A549 (cell line): ENCODE measurements around the gene SOX6. TPM values are rescaled to one million over a fixed set of nuclear protein-coding genes. Genes with fewer than 3 reads are reported as not detected.

Experiments used
- ATAC-seq, 2 experiments: fragments of 200-7000 bp in 1 of 2; fragments of >200 bp in 1 of 2; cut with Nextera tagmentation in 1 of 2; cut with Tn5 transposase in 1 of 2; 3 replicates each; pipeline versions ENCODE4 v1.8.0 to v1.9.1; 2018 to 2020; ENCODE audit warnings: mild to moderate bottlenecking in 1 of 2, moderate library complexity in 1 of 2
- CTCF ChIA-PET: fragments of 300-600 bp; sonication (Branson Sonifier 250); formaldehyde crosslinking; extraction: SDS; loops from one replicate; lab custom pipeline; 2021; ENCODE audit warnings: antibody characterized with exemption, inconsistent platforms; lab: Yijun Ruan, JAX
- POLR2A ChIA-PET: fragments of 350-600 bp; formaldehyde crosslinking; extraction: SDS; loops from one replicate; lab custom pipeline; 2021; ENCODE audit warnings: antibody characterized with exemption, inconsistent platforms; lab: Yijun Ruan, JAX
- DNase-seq, 2 experiments: peaks; one replicate each; pipeline versions ENCODE4 v3.0.0 to v3.0.0-alpha.2; 2011 to 2016; ENCODE audit warnings: low read depth in 1 of 2, low spot score in 1 of 2
- FAIRE-seq: peaks from 2 replicates; lab custom pipeline; 2011; peaks lifted over from hg19 to GRCh38; lab: Jason Lieb, UNC
- H3K27ac ChIP-seq, 2 experiments: fragments of >200 bp; sonication (Bioruptor Twin); formaldehyde crosslinking; 3 replicates each; pipeline ENCODE4 v1.5.1; 2016 to 2017
- H3K4me1 ChIP-seq: fragments of >200 bp; sonication (Bioruptor Twin); formaldehyde crosslinking; 3 replicates; pipeline ENCODE4 v1.6.1; 2016
- H3K4me2 ChIP-seq: fragments of >200 bp; sonication (Bioruptor Twin); formaldehyde crosslinking; 3 replicates; pipeline ENCODE4 v1.6.1; 2016
- H3K4me3 ChIP-seq: fragments of >200 bp; sonication (Bioruptor Twin); formaldehyde crosslinking; 3 replicates; pipeline ENCODE4 v1.5.1; 2016
- H3K9me3 ChIP-seq: fragments of >200 bp; sonication (Bioruptor Twin); formaldehyde crosslinking; 3 replicates; pipeline ENCODE4 v1.6.1; 2016
- BCL3 ChIP-seq: fragments of >200 bp; sonication (Bioruptor Twin); formaldehyde crosslinking; IDR thresholded peaks from 3 replicates; pipeline ENCODE4 v1.6.1; 2016
- BHLHE40 ChIP-seq: IDR thresholded peaks from 2 replicates; pipeline ENCODE4 v1.6.1; 2012; ENCODE audit warnings: low read depth, low read length, inconsistent platforms
- CHD4 ChIP-seq: fragments of 200-600 bp; sonication (generic); IDR thresholded peaks from 2 replicates; pipeline ENCODE4 v1.6.1; 2016; ENCODE audit warnings: antibody characterized with exemption, mild to moderate bottlenecking, borderline replicate concordance
- EHF ChIP-seq: fragments of 250-450 bp; sonication (Bioruptor Pico); IDR thresholded peaks from 2 replicates; pipeline ENCODE4 v1.5.0; 2020; ENCODE audit warnings: mild to moderate bottlenecking
- FOSL2 ChIP-seq, 2 experiments: fragments of 450-650 bp in 1 of 2; fragments of >200 bp in 1 of 2; sonication (Bioruptor Twin) in 1 of 2; formaldehyde crosslinking; IDR thresholded peaks; 2 replicates each; pipeline versions ENCODE4 v1.5.0 to v1.6.1; 2016 to 2020; ENCODE audit warnings: mild to moderate bottlenecking in 1 of 2, moderate library complexity in 1 of 2
- GATA3 ChIP-seq: IDR thresholded peaks from 2 replicates; pipeline ENCODE4 v1.6.1; 2012; ENCODE audit warnings: borderline replicate concordance
- HDAC2 ChIP-seq: fragments of 200-600 bp; sonication (generic); IDR thresholded peaks from 2 replicates; pipeline ENCODE4 v1.6.1; 2016
- HOXA7 ChIP-seq: fragments of 250-450 bp; sonication (Bioruptor Pico); IDR thresholded peaks from 2 replicates; pipeline ENCODE4 v1.5.0; 2020; ENCODE audit warnings: mild to moderate bottlenecking, moderate library complexity
- HOXB13 ChIP-seq: fragments of 250-450 bp; sonication (Bioruptor Pico); IDR thresholded peaks from 2 replicates; pipeline ENCODE4 v1.5.0; 2020; ENCODE audit warnings: low read depth, mild to moderate bottlenecking, moderate library complexity
- JUN ChIP-seq, 2 experiments: fragments of >200 bp; sonication (Bioruptor Twin); formaldehyde crosslinking; IDR thresholded peaks; 2 replicates in 1 of 2; 3 replicates in 1 of 2; pipeline ENCODE4 v1.6.1; 2016 to 2017
- KDM1A ChIP-seq: fragments of 200-600 bp; sonication (generic); IDR thresholded peaks from 2 replicates; pipeline ENCODE4 v1.6.1; 2016; ENCODE audit warnings: low read depth, mild to moderate bottlenecking
- MAZ ChIP-seq: fragments of 150-350 bp; IDR thresholded peaks from 2 replicates; pipeline ENCODE4 v1.6.1; 2014; ENCODE audit warnings: antibody characterized with exemption, low read depth, low read length, borderline replicate concordance
- PBX3 ChIP-seq: IDR thresholded peaks from 2 replicates; pipeline ENCODE4 v1.6.1; 2012
- POLR2A ChIP-seq: IDR thresholded peaks from 2 replicates; pipeline ENCODE4 v1.6.1; 2012; ENCODE audit warnings: mild to moderate bottlenecking, low read length
- POLR2AphosphoS2 ChIP-seq: conservative IDR thresholded peaks from 2 replicates; pipeline ENCODE4 v1.6.1; 2012; ENCODE audit warnings: low read length, improper control_type of control experiment, inconsistent platforms
- RAD21 ChIP-seq, 2 experiments: fragments of >200 bp in 1 of 2; sonication (Bioruptor Twin) in 1 of 2; formaldehyde crosslinking in 1 of 2; IDR thresholded peaks in 1 of 2; conservative IDR thresholded peaks in 1 of 2; 2 replicates in 1 of 2; 3 replicates in 1 of 2; pipeline ENCODE4 v1.6.1; 2012 to 2018; ENCODE audit warnings: inconsistent platforms in 1 of 2
- REST ChIP-seq: fragments of 200-600 bp; sonication (generic); IDR thresholded peaks from 2 replicates; pipeline ENCODE4 v1.6.1; 2016; ENCODE audit warnings: antibody characterized with exemption, mild to moderate bottlenecking, moderate library complexity
- RNF2 ChIP-seq: fragments of 200-600 bp; sonication (generic); IDR thresholded peaks from 2 replicates; pipeline ENCODE4 v1.6.1; 2016; ENCODE audit warnings: low read depth, mild to moderate bottlenecking, antibody characterized with exemption, moderate library complexity, borderline replicate concordance
- SMC3 ChIP-seq: fragments of >200 bp; sonication (Bioruptor Twin); formaldehyde crosslinking; IDR thresholded peaks from 3 replicates; pipeline ENCODE4 v1.6.1; 2018; ENCODE audit warnings: inconsistent platforms
- SREBF2 ChIP-seq: fragments of 450-650 bp; IDR thresholded peaks from 2 replicates; pipeline ENCODE4 v1.6.1; 2014; ENCODE audit warnings: mild to moderate bottlenecking, moderate library complexity
- TFCP2L1 ChIP-seq: fragments of 250-450 bp; sonication (Bioruptor Pico); IDR thresholded peaks from 2 replicates; pipeline ENCODE4 v1.5.0; 2021; ENCODE audit warnings: mild to moderate bottlenecking
- ZC3H11A ChIP-seq: fragments of 450-650 bp; IDR thresholded peaks from 2 replicates; pipeline ENCODE4 v1.6.1; 2014; ENCODE audit warnings: antibody characterized with exemption, mild to moderate bottlenecking
- ZFP36 ChIP-seq: fragments of 450-650 bp; IDR thresholded peaks from 2 replicates; pipeline ENCODE4 v1.6.1; 2014; ENCODE audit warnings: borderline replicate concordance; ENCODE audit not compliant: partially characterized antibody
- WGBS: methylation state at CpG from one replicate; pipeline ENCODE4 v1.1.6; 2017; ENCODE audit errors: missing lambda C conversion rate; 5-methylcytosine and 5-hydroxymethylcytosine counted together
- polyA plus RNA-seq, 4 experiments: library from polyadenylated mRNA; depleted of rRNA in 3 of 4; stranded (reverse); fragments of >200 nt; fragmentation: RNase III in 1 of 4; extraction: RNeasy Plus Mini Kit Qiagen cat#74134 plus additional on column Dnase treatment in 1 of 4; gene quantifications; 2 replicates in 3 of 4; 3 replicates in 1 of 4; pipeline ENCODE4 v1.2.3, GENCODE V29; 2011 to 2017

SOX6 gene
- polyA plus RNA-seq, 2 of the 4 experiments (the other 2 are of a cell fraction), result 0.18 TPM; not detected in 1

- TF ChIP-seq RNF2 (no peak), ZC3H11A (no peak), TFCP2L1 (no peak), FOSL2 (IDR thresholded peaks at IDR 0.05) (no peak), FOSL2 (CRISPR knock-in tag; IDR thresholded peaks at IDR 0.05) (no peak), EHF (CRISPR knock-in tag) (no peak), BCL3 (no peak)
Measured at GRCh38 chr11:15932417-15932816, 423.9 kb downstream of the SOX6 start (continued).

GRCh38 chr11:15931497-15931896 is 424.8 kb downstream of the SOX6 start:
- H3K4me3 ChIP-seq, result no peak overlapping the region
- H3K4me2 ChIP-seq, result no peak overlapping the region
- WGBS, result 21% methylated on average over 2 of the region's 2 CpGs
- no peak for FAIRE-seq
- no peaks in the 10 kb centered on the region for H3K4me1 ChIP-seq
- CTCF ChIA-PET, result interaction anchor here (2.1 kb wide), 1 partner anchor 25 kb away, joined by 4 read pairs; no protein-coding TSS in a partner anchor
- no peak for DNase-seq
- POLR2A ChIA-PET, result no interaction called here
- H3K27ac ChIP-seq, result no peak overlapping the region
- no peak for TF ChIP-seq HDAC2
- no peak for TF ChIP-seq RNF2
- no peak for TF ChIP-seq CHD4
- TF ChIP-seq TFCP2L1, result no peak
- no peak for TF ChIP-seq PBX3
- no peak for TF ChIP-seq RAD21 (conservative IDR thresholded peaks at IDR 0.05 in 1 of 2, IDR thresholded peaks at IDR 0.05 in 1 of 2)
- no peak for TF ChIP-seq HOXB13 (CRISPR knock-in tag)
- TF ChIP-seq MAZ, result no peak
- TF ChIP-seq GATA3, result no peak
- no peak for TF ChIP-seq ZC3H11A
- no peak for TF ChIP-seq ZFP36
- TF ChIP-seq SREBF2, result no peak
- TF ChIP-seq KDM1A, result no peak
- TF ChIP-seq JUN (IDR thresholded peaks at IDR 0.05), result no peak
- H3K9me3 ChIP-seq, result no peaks in the 10 kb centered on the region
- no peak for ATAC-seq

GRCh38 chr11:15930442-15931025 is 425.8 kb downstream of the SOX6 start:
- no peaks in the 10 kb centered on the region for H3K4me1 ChIP-seq
- TF ChIP-seq SREBF2, result no peak
- TF ChIP-seq BHLHE40, result no peak
- TF ChIP-seq SMC3, result no peak
- no peak for TF ChIP-seq KDM1A
- TF ChIP-seq POLR2A, result no peak
- TF ChIP-seq REST, result no peak
- no peak for TF ChIP-seq BCL3
- TF ChIP-seq POLR2AphosphoS2, result no peak
- TF ChIP-seq HOXA7, result no peak
- TF ChIP-seq, all 56 proteins: peak for 0
- no peaks in the 10 kb centered on the region for H3K9me3 ChIP-seq
- FAIRE-seq (no peak), ATAC-seq (no peak), DNase-seq (no peak)
- no peak overlapping the region for H3K4me2 ChIP-seq
- POLR2A ChIA-PET, result no interaction called here
- WGBS, result 51% methylated on average over 6 of the region's 6 CpGs
- H3K27ac ChIP-seq, result no peak overlapping the region
- CTCF ChIA-PET, result interaction anchor here (0.5 kb wide), 1 partner anchor 578 kb away, joined by 3 read pairs; no protein-coding TSS in a partner anchor
- H3K4me3 ChIP-seq, result no peak overlapping the region
